ENCODE data around the gene PRICKLE1. TPM values are rescaled to one million over a fixed set of nuclear protein-coding genes. Genes with fewer than 3 reads are reported as not detected.

The PRICKLE1 gene
- total and polyA plus RNA-seq, 10 of the 15 experiments (the other 5 are each of a cell fraction or from before 2014, with no cell fraction given), result 0.47 to 2.8 (median 0.86) TPM

- TF ChIP-seq PRDM15 (CRISPR knock-in tag; IDR thresholded peaks at IDR 0.05) (no peak), RUNX3 (IDR thresholded peaks at IDR 0.05; ENCODE audit: low read length) (no peak)
Observed at GRCh38 chr12:42606471-42606870, 16.9 kb upstream of the PRICKLE1 start (continued).

GRCh38 chr12:42605685-42606084, 16.1 kb upstream of the PRICKLE1 start:
- BruUV-seq (replicated peaks), result no TSS peak
- Histone ChIP-seq H3K4me2 (ENCODE audit: control insufficient read depth, insufficient read depth) (no peak overlapping the region), H3K27me3 (replicated peaks in 1 of 2; ENCODE audit: control insufficient read depth in 2 of 2, insufficient read depth in 2 of 2, low read length in 1 of 2) (no peaks in the 10 kb centered on the region; a peak in 1 of 4 replicates), H3K4me3 (no peak overlapping the region), H4K20me1 (ENCODE audit: control insufficient read depth, insufficient read depth) (no peaks in the 10 kb centered on the region), H3K79me2 (ENCODE audit: control insufficient read depth, insufficient read depth, low read length) (no peaks in the 10 kb centered on the region), H3K27ac (ENCODE audit: control insufficient read depth, insufficient read depth) (no peak overlapping the region), H2AFZ (ENCODE audit: control insufficient read depth, low read depth, low read length) (no peak overlapping the region), H3K9ac (ENCODE audit: control insufficient read depth, insufficient read depth, low read length) (no peak overlapping the region), H3K36me3 (ENCODE audit: control insufficient read depth in 2 of 2, insufficient read depth in 2 of 2, low read length in 1 of 2) (no peaks in the 10 kb centered on the region), H3K9me3 (replicated peaks; ENCODE audit: control insufficient read depth, insufficient read depth, low read length) (no peaks in the 10 kb centered on the region), H3K4me1 (ENCODE audit: control insufficient read depth, insufficient read depth, low read length) (no peaks in the 10 kb centered on the region)
- CTCF ChIA-PET, result no interaction called here
- FAIRE-seq (no peak), ATAC-seq (no peak), DNase-seq (ENCODE audit: low read depth, low spot score) (no peak)
- POLR2A ChIA-PET, result no interaction called here
- in situ Hi-C loops (cut with MboI) (loop anchor here (25.0 kb wide), 1 partner anchor 107 kb away; no protein-coding TSS in a partner anchor), intact Hi-C loops (cut with micrococcal nuclease; ENCODE audit: unreplicated experiment) (no loop called here)
- TF ChIP-seq SP1 (IDR thresholded peaks at IDR 0.05; ENCODE audit: low read depth, low read length) (no peak), NR2F1 (conservative IDR thresholded peaks at IDR 0.05) (no peak), BRCA1 (IDR thresholded peaks at IDR 0.05; ENCODE audit: low read depth, low read length) (no peak)
- RAD21 ChIA-PET (ENCODE audit: unreplicated experiment), result no interaction called here
- SMC1A ChIA-PET (ENCODE audit: uncharacterized antibody, unreplicated experiment), result interaction anchor here (0.8 kb wide), 1 partner anchor 1042 kb away, joined by 3 read pairs; no protein-coding TSS in a partner anchor

Data from GM12878 (cell line).